HEK293T (cell line): ENCODE data around the gene FIGNL2.

Experiments used
- ARNT ChIP-seq: fragments of 450-650 bp; IDR thresholded peaks from 2 replicates; pipeline ENCODE4 v1.6.1; 2017; ENCODE audit warnings: mild to moderate bottlenecking
- BHLHE40 ChIP-seq: fragments of 450-650 bp; IDR thresholded peaks from 2 replicates; pipeline ENCODE4 v1.6.1; 2016; ENCODE audit warnings: mild to moderate bottlenecking, moderate library complexity, borderline replicate concordance
- FOXA1 ChIP-seq: fragments of 450-650 bp; IDR thresholded peaks from 2 replicates; pipeline ENCODE4 v1.6.1; 2016; ENCODE audit warnings: mild to moderate bottlenecking
- FOXK2 ChIP-seq: fragments of 450-650 bp; IDR thresholded peaks from 2 replicates; pipeline ENCODE4 v1.6.1; 2016; ENCODE audit warnings: mild to moderate bottlenecking
- FOXM1 ChIP-seq: fragments of 450-650 bp; IDR thresholded peaks from 2 replicates; pipeline ENCODE4 v1.6.1; 2017; ENCODE audit warnings: mild to moderate bottlenecking, borderline replicate concordance
- HDGF ChIP-seq: fragments of 450-650 bp; IDR thresholded peaks from 2 replicates; pipeline ENCODE4 v1.6.1; 2017; ENCODE audit warnings: antibody characterized with exemption, borderline replicate concordance
- L3MBTL2 ChIP-seq: fragments of 450-650 bp; conservative IDR thresholded peaks from 2 replicates; pipeline ENCODE4 v1.6.1; 2016; ENCODE audit warnings: mild to moderate bottlenecking
- NFRKB ChIP-seq: fragments of 450-650 bp; IDR thresholded peaks from 2 replicates; pipeline ENCODE4 v1.6.1; 2016; ENCODE audit warnings: mild to moderate bottlenecking, moderate library complexity
- SP1 ChIP-seq: fragments of 450-650 bp; IDR thresholded peaks from 2 replicates; pipeline ENCODE4 v1.6.1; 2017
- SUZ12 ChIP-seq: fragments of 450-650 bp; IDR thresholded peaks from 2 replicates; pipeline ENCODE4 v1.6.1; 2016; ENCODE audit warnings: mild to moderate bottlenecking
- TARDBP ChIP-seq: fragments of 450-650 bp; IDR thresholded peaks from 2 replicates; pipeline ENCODE4 v1.6.1; 2016
- ZNF384 ChIP-seq: fragments of 450-650 bp; IDR thresholded peaks from 2 replicates; pipeline ENCODE4 v1.6.1; 2016
- TF ChIP-seq, protein P1 (sequence below): fragments of 450-650 bp; IDR thresholded peaks from 2 replicates; pipeline ENCODE4 v1.6.1; 2016

DNA sequence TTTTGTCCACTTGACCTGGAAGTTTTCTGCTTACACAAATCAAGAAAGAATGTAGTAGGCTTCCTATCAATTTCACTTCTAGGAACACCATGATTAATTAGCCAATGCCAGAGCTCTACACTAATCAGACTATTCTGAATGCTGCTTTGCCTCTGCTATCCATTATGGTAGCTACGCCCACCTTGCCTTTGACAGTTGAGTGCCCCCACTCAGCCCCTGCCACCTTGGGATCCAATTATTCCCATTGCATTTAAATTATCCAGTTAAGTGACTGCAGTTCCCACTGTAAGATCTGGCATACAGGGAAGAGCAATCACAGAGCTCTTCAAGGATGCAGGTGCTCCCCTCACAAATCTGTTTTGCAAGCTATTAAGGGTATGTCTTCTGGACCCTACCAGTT is 47.5 kb downstream of the FIGNL2 start:
- TF ChIP-seq FOXK2 (no peak), FOXM1 (no peak), L3MBTL2 (no peak), ZNF384 (no peak), HDGF (no peak), FOXA1 (no peak), SP1 (no peak), ARNT (no peak), NFRKB (no peak), BHLHE40 (no peak), SUZ12 (no peak), TARDBP (no peak)
- TF ChIP-seq, protein P1, sequence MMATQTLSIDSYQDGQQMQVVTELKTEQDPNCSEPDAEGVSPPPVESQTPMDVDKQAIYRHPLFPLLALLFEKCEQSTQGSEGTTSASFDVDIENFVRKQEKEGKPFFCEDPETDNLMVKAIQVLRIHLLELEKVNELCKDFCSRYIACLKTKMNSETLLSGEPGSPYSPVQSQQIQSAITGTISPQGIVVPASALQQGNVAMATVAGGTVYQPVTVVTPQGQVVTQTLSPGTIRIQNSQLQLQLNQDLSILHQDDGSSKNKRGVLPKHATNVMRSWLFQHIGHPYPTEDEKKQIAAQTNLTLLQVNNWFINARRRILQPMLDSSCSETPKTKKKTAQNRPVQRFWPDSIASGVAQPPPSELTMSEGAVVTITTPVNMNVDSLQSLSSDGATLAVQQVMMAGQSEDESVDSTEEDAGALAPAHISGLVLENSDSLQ = no peak
